Measurements from ENCODE around the gene NSF.

NSF gene

GRCh38 chr17:46776298-46777005 lies 186.0 kb downstream of the NSF start:
- no peak overlapping the region for H3K4me3 ChIP-seq (ENCODE audit: control insufficient read depth, low read depth, low read length)
- TF ChIP-seq, protein P1, sequence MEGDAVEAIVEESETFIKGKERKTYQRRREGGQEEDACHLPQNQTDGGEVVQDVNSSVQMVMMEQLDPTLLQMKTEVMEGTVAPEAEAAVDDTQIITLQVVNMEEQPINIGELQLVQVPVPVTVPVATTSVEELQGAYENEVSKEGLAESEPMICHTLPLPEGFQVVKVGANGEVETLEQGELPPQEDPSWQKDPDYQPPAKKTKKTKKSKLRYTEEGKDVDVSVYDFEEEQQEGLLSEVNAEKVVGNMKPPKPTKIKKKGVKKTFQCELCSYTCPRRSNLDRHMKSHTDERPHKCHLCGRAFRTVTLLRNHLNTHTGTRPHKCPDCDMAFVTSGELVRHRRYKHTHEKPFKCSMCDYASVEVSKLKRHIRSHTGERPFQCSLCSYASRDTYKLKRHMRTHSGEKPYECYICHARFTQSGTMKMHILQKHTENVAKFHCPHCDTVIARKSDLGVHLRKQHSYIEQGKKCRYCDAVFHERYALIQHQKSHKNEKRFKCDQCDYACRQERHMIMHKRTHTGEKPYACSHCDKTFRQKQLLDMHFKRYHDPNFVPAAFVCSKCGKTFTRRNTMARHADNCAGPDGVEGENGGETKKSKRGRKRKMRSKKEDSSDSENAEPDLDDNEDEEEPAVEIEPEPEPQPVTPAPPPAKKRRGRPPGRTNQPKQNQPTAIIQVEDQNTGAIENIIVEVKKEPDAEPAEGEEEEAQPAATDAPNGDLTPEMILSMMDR (conservative IDR thresholded peaks at IDR 0.05; ENCODE audit: control insufficient read depth, insufficient read depth, low read depth, low read length), result no peak
- DNase-seq (ENCODE audit: low read depth), result no peak

GRCh38 chr17:46777943-46778915 lies 187.8 kb downstream of the NSF start:
- TF ChIP-seq, protein P1 (conservative IDR thresholded peaks at IDR 0.05; ENCODE audit: control insufficient read depth, insufficient read depth, low read depth, low read length), result no peak
- DNase-seq (ENCODE audit: low read depth), result no peak
- H3K4me3 ChIP-seq (ENCODE audit: control insufficient read depth, low read depth, low read length), result no peak overlapping the region

DNA sequence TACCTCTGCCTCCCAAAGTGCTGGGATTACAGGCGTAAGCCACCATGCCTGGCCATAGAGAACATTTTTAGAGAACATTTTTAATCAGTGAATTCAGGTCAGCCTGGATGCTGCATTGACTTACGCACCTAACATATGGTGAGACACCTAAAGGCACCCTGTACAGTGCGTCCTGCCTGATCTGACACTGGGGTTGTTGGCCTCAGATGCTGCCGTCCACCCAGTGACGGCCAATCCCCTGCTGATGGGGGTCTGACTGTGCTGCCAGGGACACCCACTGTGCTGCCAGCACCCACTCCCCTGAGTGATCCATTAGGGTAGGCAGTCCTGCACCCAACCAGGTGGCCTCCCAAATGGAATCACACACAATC lies 189.5 kb downstream of the NSF start:
- TF ChIP-seq, protein P1 (conservative IDR thresholded peaks at IDR 0.05; ENCODE audit: control insufficient read depth, insufficient read depth, low read depth, low read length), result no peak
- DNase-seq (ENCODE audit: low read depth), result no peak
- no peak overlapping the region for H3K4me3 ChIP-seq (ENCODE audit: control insufficient read depth, low read depth, low read length)

DNA sequence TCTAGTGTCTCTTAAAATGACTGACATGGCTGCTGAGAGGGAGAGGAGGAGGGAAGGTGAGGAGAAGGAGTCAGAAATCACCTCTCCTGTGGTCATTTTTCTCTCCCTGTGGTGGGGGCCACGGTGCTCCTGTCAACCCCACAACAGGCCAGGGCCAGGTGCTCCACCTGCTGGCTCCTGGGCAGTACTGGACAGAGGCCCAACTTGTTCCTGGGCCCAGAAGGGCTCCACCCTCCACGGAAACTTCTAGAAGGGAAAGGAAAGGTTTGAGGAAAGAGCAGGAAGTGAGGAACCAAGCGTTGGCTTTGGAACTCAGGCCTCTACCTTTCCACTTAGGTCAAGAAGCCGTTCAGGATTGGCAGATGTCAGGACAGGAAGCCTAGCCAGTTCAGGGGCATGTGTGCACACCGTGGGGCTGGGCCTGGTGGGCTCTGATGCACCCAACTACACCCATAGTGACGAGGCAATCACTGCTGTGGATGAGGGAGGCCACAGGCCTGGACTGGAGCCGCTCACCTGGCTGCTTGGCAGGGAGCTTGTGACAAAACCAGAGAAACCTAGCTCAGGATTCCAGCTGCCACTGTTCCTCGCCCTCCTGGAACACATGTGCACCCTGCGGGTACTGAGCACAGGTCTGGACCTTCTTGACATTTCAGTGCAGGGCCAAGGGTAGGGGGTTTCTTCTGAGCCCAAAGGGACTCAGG lies 191.9 kb downstream of the NSF start:
- TF ChIP-seq, protein P1 (conservative IDR thresholded peaks at IDR 0.05; ENCODE audit: control insufficient read depth, insufficient read depth, low read depth, low read length), result peak; percentile 48
- no peak overlapping the region for H3K4me3 ChIP-seq (ENCODE audit: control insufficient read depth, low read depth, low read length)
- DNase-seq (ENCODE audit: low read depth), result no peak

DNA sequence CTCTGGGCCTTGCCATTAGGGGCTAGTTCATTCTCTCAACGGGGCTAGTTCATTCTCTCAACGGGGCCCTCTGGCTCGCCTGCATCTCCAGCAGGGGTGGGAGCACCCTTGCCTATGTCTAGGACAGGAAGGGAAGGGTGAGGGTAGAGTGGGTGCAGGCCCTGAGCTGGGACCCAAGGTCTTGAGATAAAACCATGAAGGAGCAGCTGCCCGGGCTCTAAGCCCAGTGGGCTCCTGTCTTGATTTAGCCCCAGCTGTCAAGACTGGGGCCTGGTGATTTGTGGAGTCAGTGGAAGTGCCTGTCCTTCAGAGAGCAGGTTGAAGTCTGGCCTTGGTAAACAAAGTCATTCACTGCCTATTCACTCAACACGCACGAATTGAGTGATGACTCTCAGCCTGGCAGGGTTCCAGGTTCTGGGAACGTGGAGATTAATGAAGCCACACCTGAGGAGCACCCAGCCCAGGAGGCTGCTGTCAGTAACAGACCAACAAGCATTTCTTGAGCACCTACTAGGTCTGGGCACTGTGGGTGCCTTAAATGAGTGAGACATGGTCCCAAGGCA lies 192.6 kb downstream of the NSF start:
- no peak overlapping the region for H3K4me3 ChIP-seq (ENCODE audit: control insufficient read depth, low read depth, low read length)
- no peak for DNase-seq (ENCODE audit: low read depth)
- TF ChIP-seq, protein P1 (conservative IDR thresholded peaks at IDR 0.05; ENCODE audit: control insufficient read depth, insufficient read depth, low read depth, low read length), result no peak

DNA sequence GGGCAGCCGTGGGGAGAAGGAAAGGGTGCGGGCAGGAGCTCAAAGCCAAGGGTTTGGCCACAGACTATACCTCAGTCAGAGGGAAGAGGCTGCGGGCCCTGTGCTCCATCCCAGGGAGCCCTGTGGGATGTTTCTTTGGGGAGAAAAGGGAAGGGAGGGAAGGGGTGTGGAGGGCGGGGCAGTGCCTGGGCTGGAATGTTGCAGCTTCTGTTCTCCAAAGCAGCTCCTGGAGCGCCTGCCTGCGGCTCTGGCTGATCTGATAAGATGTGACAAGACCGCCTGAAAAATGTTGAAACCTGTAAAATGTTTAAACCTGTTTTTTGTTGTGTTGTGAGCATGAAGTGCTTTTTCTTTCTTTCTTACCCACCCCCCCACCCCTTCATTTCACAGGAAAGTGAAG lies 195.2 kb downstream of the NSF start:
- TF ChIP-seq, protein P1 (conservative IDR thresholded peaks at IDR 0.05; ENCODE audit: control insufficient read depth, insufficient read depth, low read depth, low read length), result no peak
- no peak for DNase-seq (ENCODE audit: low read depth)
- no peak overlapping the region for H3K4me3 ChIP-seq (ENCODE audit: control insufficient read depth, low read depth, low read length)
